NCI-H226 (cell line): ENCODE measurements around the gene MRTFA.

Experiments
- DNase-seq: peaks from one replicate; pipeline ENCODE4 v3.0.0-alpha.2; 2015

Gene MRTFA

GRCh38 chr22:40407831-40408717 lies 228.4 kb downstream of the MRTFA start:
- no peak for DNase-seq

- no peak for DNase-seq
Observed at GRCh38 chr22:40407021-40407761, 229.3 kb downstream of the MRTFA start.

GRCh38 chr22:40406063-40406890 lies 230.2 kb downstream of the MRTFA start:
- no peak for DNase-seq

- DNase-seq: no peak
Observed at GRCh38 chr22:40405178-40406062, 231.1 kb downstream of the MRTFA start.

GRCh38 chr22:40404251-40405177 lies 232.0 kb downstream of the MRTFA start:
- no peak for DNase-seq

GRCh38 chr22:40403651-40404050 lies 232.9 kb downstream of the MRTFA start:
- no peak for DNase-seq

GRCh38 chr22:40403141-40403540 lies 233.4 kb downstream of the MRTFA start:
- DNase-seq: no peak

GRCh38 chr22:40401981-40402406 lies 234.5 kb downstream of the MRTFA start:
- no peak for DNase-seq

GRCh38 chr22:40401532-40401931 lies 235.0 kb downstream of the MRTFA start:
- no peak for DNase-seq

GRCh38 chr22:40400159-40400558 lies 236.4 kb downstream of the MRTFA start:
- no peak for DNase-seq

GRCh38 chr22:40399621-40400020 lies 236.9 kb downstream of the MRTFA start:
- no peak for DNase-seq

GRCh38 chr22:40397396-40397795 lies 239.1 kb downstream of the MRTFA start:
- DNase-seq: no peak

- DNase-seq: no peak
Observed at GRCh38 chr22:40396882-40397281, 239.6 kb downstream of the MRTFA start.

GRCh38 chr22:40395607-40396006 lies 240.9 kb downstream of the MRTFA start:
- no peak for DNase-seq

GRCh38 chr22:40394607-40395006 lies 241.9 kb downstream of the MRTFA start:
- no peak for DNase-seq

- DNase-seq: no peak
Observed at GRCh38 chr22:40392618-40393017, 243.9 kb downstream of the MRTFA start.

GRCh38 chr22:40391417-40391816 lies 245.1 kb downstream of the MRTFA start:
- DNase-seq: no peak

- DNase-seq: no peak
Observed at GRCh38 chr22:40388231-40388630, 248.3 kb downstream of the MRTFA start.

- DNase-seq: no peak
Observed at GRCh38 chr22:40387746-40388145, 248.8 kb downstream of the MRTFA start.

GRCh38 chr22:40385036-40385782 lies 251.3 kb downstream of the MRTFA start:
- DNase-seq: no peak
